CD8-positive, alpha-beta memory T cell (primary cell): ENCODE data around the gene NDRG3. TPM values are rescaled to one million over a fixed set of nuclear protein-coding genes. Genes with fewer than 3 reads are reported as not detected.
A peak's percentile ranks its signal among the peaks of the same experiment; 100 is the strongest.

ENCODE experiments used
- CTCF ChIA-PET: fragments of 350-600 bp; sonication (Branson Sonifier 250); formaldehyde crosslinking; loops from one replicate; lab custom pipeline; 2021; ENCODE audit warnings: antibody characterized with exemption; lab: Charles Lee
- POLR2A ChIA-PET: fragments of 350-600 bp; sonication (Branson Sonifier 250); formaldehyde crosslinking; loops from one replicate; lab custom pipeline; 2021; ENCODE audit warnings: antibody characterized with exemption; lab: Charles Lee
- DNase-seq, 5 donors: peaks; one replicate each; pipeline versions ENCODE4 v3.0.0 to v3.0.0-alpha.2; 2020 to 2022; ENCODE audit warnings: mixed read lengths in 1 of 5
- H3K27ac ChIP-seq: one replicate; pipeline ENCODE4 v1.7.0; 2013; ENCODE audit warnings: low read depth, mild to moderate bottlenecking, low read length, moderate library complexity
- H3K27me3 ChIP-seq: 2 replicates; pipeline ENCODE4 v1.7.0; 2013; ENCODE audit warnings: low read length, mild to moderate bottlenecking; ENCODE audit not compliant: insufficient read depth, poor library complexity, severe bottlenecking
- H3K36me3 ChIP-seq: 2 replicates; pipeline ENCODE4 v1.7.0; 2013; ENCODE audit warnings: mild to moderate bottlenecking, low read length, moderate library complexity; ENCODE audit not compliant: insufficient read depth
- H3K4me1 ChIP-seq: 2 replicates; pipeline ENCODE4 v1.7.0; 2013; ENCODE audit warnings: mild to moderate bottlenecking, low read length, moderate library complexity; ENCODE audit not compliant: insufficient read depth
- H3K4me3 ChIP-seq: 2 replicates; pipeline ENCODE4 v1.7.0; 2013; ENCODE audit warnings: mild to moderate bottlenecking, low read length
- H3K9me3 ChIP-seq: 2 replicates; pipeline ENCODE4 v1.7.0; 2013; ENCODE audit warnings: mild to moderate bottlenecking, low read length
- H3K27ac Mint-ChIP-seq, 8 donors: one replicate each; pipeline ENCODE4 v1.8.0; 2020 to 2021; ENCODE audit warnings: mixed read lengths in 8 of 8, mild to moderate bottlenecking in 6 of 8, inconsistent platforms in 3 of 8, moderate library complexity in 3 of 8
- H3K27me3 Mint-ChIP-seq, 2 donors: one replicate each; pipeline ENCODE4 v1.8.0; 2020 to 2021; ENCODE audit warnings: mixed read lengths in 2 of 2, mild to moderate bottlenecking in 1 of 2, moderate library complexity in 1 of 2
- H3K36me3 Mint-ChIP-seq, 3 donors: one replicate each; pipeline ENCODE4 v1.8.0; 2020 to 2021; ENCODE audit warnings: mixed read lengths in 3 of 3, inconsistent platforms in 1 of 3, mild to moderate bottlenecking in 1 of 3
- H3K4me1 Mint-ChIP-seq, 3 donors: one replicate each; pipeline ENCODE4 v1.8.0; 2020 to 2021; ENCODE audit warnings: mixed read lengths in 3 of 3, inconsistent platforms in 1 of 3, mild to moderate bottlenecking in 1 of 3
- H3K4me3 Mint-ChIP-seq, 7 donors: one replicate each; pipeline ENCODE4 v1.8.0; 2020 to 2021; ENCODE audit warnings: mixed read lengths in 7 of 7, mild to moderate bottlenecking in 6 of 7, moderate library complexity in 4 of 7, inconsistent platforms in 2 of 7
- H3K9me3 Mint-ChIP-seq, 5 donors: one replicate each; pipeline ENCODE4 v1.8.0; 2020 to 2022; ENCODE audit warnings: mixed read lengths in 5 of 5, mild to moderate bottlenecking in 3 of 5, moderate library complexity in 2 of 5, inconsistent platforms in 1 of 5
- polyA plus RNA-seq: library from polyadenylated mRNA; unstranded; fragments of 300-500 nt; fragmentation: Illumina TruSeq; gene quantifications from one replicate; pipeline ENCODE4 v1.2.3, GENCODE V29; 2021
- total RNA-seq, 2 experiments: library from RNA; stranded (reverse); gene quantifications; one replicate each; pipeline ENCODE4 v1.2.3, GENCODE V29; 2021

NDRG3 gene
- total and polyA plus RNA-seq, 3 experiments from 2014 or later, result 19.9 to 49.8 (median 20.3) TPM

DNA sequence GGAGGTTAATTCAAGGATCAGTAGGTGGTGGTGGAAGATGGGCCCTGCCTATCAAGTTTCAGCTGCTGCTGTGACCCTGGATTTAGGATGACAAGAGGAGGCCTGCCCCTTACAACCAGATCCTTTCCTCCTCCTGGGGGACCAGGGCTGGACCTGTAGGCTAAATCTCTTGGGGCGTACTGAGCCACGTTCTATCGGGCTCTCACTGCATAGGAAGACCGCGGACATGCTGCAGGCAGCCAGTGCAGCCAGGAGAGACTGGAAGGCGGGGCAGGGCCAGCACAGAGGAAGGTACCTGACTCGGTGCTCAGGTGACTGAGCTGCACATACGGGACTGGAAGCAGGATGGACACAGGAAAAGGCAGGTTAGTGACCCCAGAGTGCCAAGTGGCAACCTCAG lies 91.4 kb downstream of the NDRG3 start:
- no peak overlapping the region for H3K4me3 Mint-ChIP-seq
- CTCF ChIA-PET, result interaction anchor here (1.3 kb wide), 2 partner anchors 9 to 48 kb away, joined by 4 read pairs; partner anchors contain the start of genes RAB5IF and SLA2
- H3K27ac Mint-ChIP-seq, result no peak overlapping the region
- H3K27ac ChIP-seq, result no peak overlapping the region
- H3K9me3 ChIP-seq, result no peaks in the 10 kb centered on the region
- POLR2A ChIA-PET, result no interaction called here
- H3K4me1 Mint-ChIP-seq, result peaks cover 16 to 23% (median 19%) of the 10 kb centered on the region in 3 donors
- no peaks in the 10 kb centered on the region for H3K27me3 Mint-ChIP-seq
- no peak for DNase-seq
- no peak overlapping the region for H3K4me3 ChIP-seq
- peaks cover 16% of the 10 kb centered on the region for H3K4me1 ChIP-seq
- H3K36me3 Mint-ChIP-seq, result peaks cover 5 to 47% (median 11%) of the 10 kb centered on the region in 3 donors
- no peaks in the 10 kb centered on the region for H3K27me3 ChIP-seq
- no peaks in the 10 kb centered on the region for H3K9me3 Mint-ChIP-seq
- H3K36me3 ChIP-seq, result no peaks in the 10 kb centered on the region

DNA sequence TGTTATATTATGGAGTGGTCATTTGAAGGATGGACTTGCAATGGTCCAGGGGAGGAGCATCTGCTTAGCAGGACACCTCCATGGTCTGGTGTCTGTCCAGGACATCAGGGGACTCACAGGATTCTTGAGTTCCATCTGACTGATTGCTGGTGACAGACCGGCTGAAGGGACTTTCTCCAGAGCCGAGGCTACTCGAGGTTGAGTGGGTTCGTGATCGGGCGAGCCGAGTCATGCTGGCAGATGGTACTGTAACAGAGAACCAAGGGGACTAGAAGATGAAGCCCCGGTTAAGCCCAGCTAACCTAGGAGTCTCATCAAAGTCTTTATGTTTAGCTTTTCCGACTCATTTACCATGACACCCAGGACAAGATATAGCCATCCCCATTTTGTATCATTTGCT lies 92.4 kb downstream of the NDRG3 start:
- no peaks in the 10 kb centered on the region for H3K36me3 ChIP-seq
- Mint-ChIP-seq H3K9me3 (no peaks in the 10 kb centered on the region), H3K4me1 (peaks cover 11 to 15% (median 11%) of the 10 kb centered on the region in 3 donors), H3K4me3 (no peak overlapping the region), H3K27me3 (no peaks in the 10 kb centered on the region), H3K27ac (peak overlapping the region in 1 of 8 donors; percentile 64), H3K36me3 (peaks cover 5 to 47% (median 11%) of the 10 kb centered on the region in 3 donors)
- POLR2A ChIA-PET, result no interaction called here
- peaks cover 8% of the 10 kb centered on the region for H3K4me1 ChIP-seq
- H3K9me3 ChIP-seq, result no peaks in the 10 kb centered on the region
- H3K4me3 ChIP-seq, result no peak overlapping the region
- CTCF ChIA-PET, result interaction anchor here (0.9 kb wide), 1 partner anchor 49 kb away, joined by 3 read pairs; no protein-coding TSS in a partner anchor
- H3K27me3 ChIP-seq, result no peaks in the 10 kb centered on the region
- no peak overlapping the region for H3K27ac ChIP-seq
- no peak for DNase-seq

DNA sequence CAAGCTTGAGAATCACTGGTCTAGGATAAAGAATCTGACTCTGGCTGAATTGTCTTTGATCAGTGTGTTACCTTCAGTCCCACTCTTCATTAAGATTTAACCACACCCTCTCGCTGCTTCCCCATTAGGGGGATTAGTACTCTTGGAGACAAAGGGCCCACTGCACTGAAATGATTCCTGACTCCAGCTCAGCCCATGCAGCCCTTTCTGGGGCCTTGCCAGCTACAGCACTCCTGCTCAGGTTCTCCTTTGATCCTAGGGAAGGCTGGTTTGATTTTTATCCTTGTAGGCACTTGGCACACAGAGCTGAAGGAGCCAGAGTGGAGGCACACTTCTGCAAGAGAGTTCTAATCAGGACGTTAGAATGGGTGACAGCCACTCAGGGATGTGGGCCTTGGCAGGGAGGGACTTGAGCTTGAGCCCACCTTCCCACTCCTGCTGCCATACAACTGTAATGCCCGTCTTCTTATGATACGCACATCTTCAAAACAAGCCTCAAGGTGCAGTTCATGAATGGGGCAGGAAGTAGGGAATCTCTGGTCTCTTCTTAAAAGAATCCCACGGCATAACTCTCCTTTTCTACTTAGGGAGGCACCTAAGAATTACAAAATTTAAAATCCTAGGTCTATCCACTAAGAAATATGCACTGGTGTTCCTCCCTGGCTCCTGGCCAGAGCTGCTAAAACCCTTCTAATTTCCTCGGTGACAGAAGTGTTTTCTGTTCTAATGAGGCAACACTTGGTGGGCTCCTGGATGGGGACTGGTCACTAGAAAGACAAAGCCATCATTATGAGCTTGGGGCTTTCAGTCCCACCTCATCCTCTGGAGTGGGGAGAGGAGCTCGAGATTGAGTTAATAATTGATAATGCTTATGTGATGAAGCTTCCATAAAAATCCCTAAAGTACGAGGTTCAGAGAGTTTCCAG lies 98.4 kb downstream of the NDRG3 start:
- Histone ChIP-seq H3K4me3 (no peak overlapping the region), H3K9me3 (no peaks in the 10 kb centered on the region), H3K27ac (no peak overlapping the region), H3K4me1 (peaks cover 30% of the 10 kb centered on the region), H3K36me3 (no peaks in the 10 kb centered on the region), H3K27me3 (no peaks in the 10 kb centered on the region)
- Mint-ChIP-seq H3K4me1 (peaks cover 42 to 47% (median 47%) of the 10 kb centered on the region in 3 donors), H3K27ac (peak overlapping the region; percentile 44 to 99 (median 88)), H3K4me3 (peak overlapping the region; percentile 34 to 98 (median 66)), H3K27me3 (no peaks in the 10 kb centered on the region), H3K9me3 (no peaks in the 10 kb centered on the region), H3K36me3 (peaks cover 0 to 40% (median 4%) of the 10 kb centered on the region in 3 donors)
- ChIA-PET POLR2A (interaction anchor here (0.7 to 1.3 kb wide), 2 partner anchors 41 to 99 kb away, joined by 4 to 6 read pairs; partner anchors contain the start of gene RAB5IF), CTCF (interaction anchor here (1.1 to 2.6 kb wide), 2 partner anchors 18 to 33 kb away, joined by 5 to 16 read pairs; no protein-coding TSS in a partner anchor)
- no peak for DNase-seq

DNA sequence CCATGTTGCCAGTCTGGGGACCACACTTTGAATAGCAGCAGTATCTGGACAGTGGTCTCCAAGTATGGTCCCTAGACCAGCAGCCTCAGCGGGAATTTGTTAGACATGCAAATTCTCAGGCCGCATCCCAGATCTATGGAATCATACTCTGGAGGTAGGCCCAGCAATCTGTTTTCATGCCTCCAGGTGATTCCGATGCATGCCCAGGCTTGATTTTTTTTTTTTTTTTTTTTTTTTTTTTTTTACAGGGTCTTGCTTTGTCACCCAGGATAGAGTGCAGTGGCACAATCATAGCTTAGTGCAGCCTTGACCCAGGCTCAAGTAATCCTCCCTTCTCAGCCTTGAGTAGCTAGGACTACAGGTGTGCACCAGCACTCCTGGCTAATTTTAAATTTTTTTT lies 99.2 kb downstream of the NDRG3 start:
- H3K27ac ChIP-seq, result no peak overlapping the region
- no peak for DNase-seq
- Mint-ChIP-seq H3K36me3 (peaks cover 0 to 42% (median 4%) of the 10 kb centered on the region in 3 donors), H3K4me3 (peak overlapping the region; percentile 94 to 99 (median 97)), H3K9me3 (no peaks in the 10 kb centered on the region), H3K27ac (peak overlapping the region; percentile 95 to 99 (median 98)), H3K4me1 (peaks cover 46 to 55% (median 54%) of the 10 kb centered on the region in 3 donors), H3K27me3 (no peaks in the 10 kb centered on the region)
- POLR2A ChIA-PET, result interaction anchor here (0.7 to 2.8 kb wide), 6 partner anchors 16 to 98 kb away, joined by 4 to 14 read pairs (median 8); partner anchors contain the start of genes RAB5IF and TGIF2
- CTCF ChIA-PET, result interaction anchor here (1.0 to 3.5 kb wide), 9 partner anchors 8 to 107 kb away, joined by 3 to 30 read pairs (median 4); partner anchors contain the start of gene RAB5IF
- no peak overlapping the region for H3K4me3 ChIP-seq
- H3K9me3 ChIP-seq, result no peaks in the 10 kb centered on the region
- H3K27me3 ChIP-seq, result no peaks in the 10 kb centered on the region
- H3K4me1 ChIP-seq, result peaks cover 37% of the 10 kb centered on the region
- no peaks in the 10 kb centered on the region for H3K36me3 ChIP-seq

DNA sequence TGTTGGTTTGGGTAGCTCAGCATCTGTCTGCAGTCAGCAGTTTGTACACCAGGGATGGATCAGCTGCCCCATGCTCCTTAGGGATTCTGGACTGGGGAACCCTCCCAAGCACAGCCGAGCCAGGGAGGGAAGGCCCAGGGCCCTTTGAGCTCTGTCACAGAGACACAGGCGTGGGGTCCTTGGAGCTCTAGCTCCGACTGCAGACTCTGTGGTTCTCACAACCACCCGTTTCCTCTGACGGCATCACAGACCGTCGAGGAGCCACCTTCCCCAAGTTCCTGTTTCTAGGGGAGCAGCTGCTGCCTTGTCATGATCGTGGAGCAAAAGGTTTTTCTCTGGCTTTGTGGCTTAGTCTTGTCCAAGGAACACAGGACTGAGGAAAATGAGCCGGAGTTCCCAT lies 99.9 kb downstream of the NDRG3 start, which contains the start of gene SLA2:
Gene SLA2 (minus strand): TSS at position 199 of the 400 bp plus-strand sequence. CDS start 4,861 bp downstream, outside the sequence.
- peak within 1 kb of the TSS; percentile 91 for H3K4me3 ChIP-seq
- no peaks in the 10 kb centered on the region for H3K27me3 ChIP-seq
- Mint-ChIP-seq H3K9me3 (no peaks in the 10 kb centered on the region), H3K27ac (peak within 1 kb of the TSS; percentile 95 to 99 (median 98)), H3K4me1 (peaks cover 50 to 61% (median 61%) of the 10 kb centered on the region in 3 donors), H3K36me3 (peaks cover 0 to 45% (median 3%) of the 10 kb centered on the region in 3 donors), H3K4me3 (peak within 1 kb of the TSS; percentile 94 to 99 (median 97)), H3K27me3 (no peaks in the 10 kb centered on the region)
- peak within 1 kb of the TSS; percentile 71 for H3K27ac ChIP-seq
- no peaks in the 10 kb centered on the region for H3K9me3 ChIP-seq
- POLR2A ChIA-PET, result interaction anchor here (0.6 to 2.8 kb wide), 9 partner anchors 13 to 145 kb away, joined by 3 to 14 read pairs (median 5); partner anchors contain the start of genes NDRG3, RAB5IF and TGIF2
- CTCF ChIA-PET, result interaction anchor here (1.0 to 3.5 kb wide), 13 partner anchors 9 to 162 kb away, joined by 3 to 30 read pairs (median 4); partner anchors contain the start of gene RAB5IF
- peaks cover 44% of the 10 kb centered on the region for H3K4me1 ChIP-seq
- peaks cover 5% of the 10 kb centered on the region for H3K36me3 ChIP-seq
- DNase-seq, result peak; percentile 54 to 82 (median 75)

DNA sequence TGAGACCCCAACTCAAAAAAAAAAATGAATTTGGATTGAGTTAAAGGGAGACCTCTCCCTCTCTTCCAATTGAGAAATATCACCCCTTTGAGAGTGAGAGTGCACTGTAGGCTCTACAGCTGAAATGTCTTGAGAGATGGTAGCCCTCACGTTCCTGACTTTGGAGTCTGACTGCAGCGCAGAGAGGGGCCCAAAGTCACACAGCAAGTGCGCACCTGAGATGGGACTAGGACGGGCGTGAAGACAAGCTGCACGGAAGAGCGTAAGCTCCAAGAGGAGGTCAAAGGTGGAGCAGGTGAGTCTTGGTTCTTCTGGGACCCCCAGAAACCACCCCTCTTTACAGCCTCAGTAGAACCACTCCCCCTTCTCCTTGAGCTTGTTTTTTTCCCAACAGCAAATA lies 100.5 kb downstream of the NDRG3 start:
- H3K36me3 ChIP-seq, result peaks cover 7% of the 10 kb centered on the region
- Mint-ChIP-seq H3K36me3 (peaks cover 0 to 51% (median 3%) of the 10 kb centered on the region in 3 donors), H3K27me3 (no peaks in the 10 kb centered on the region), H3K27ac (peak overlapping the region; percentile 95 to 99 (median 98)), H3K9me3 (no peaks in the 10 kb centered on the region), H3K4me1 (peaks cover 50 to 63% (median 61%) of the 10 kb centered on the region in 3 donors), H3K4me3 (peak overlapping the region; percentile 94 to 99 (median 97))
- no peak for DNase-seq
- ChIA-PET POLR2A (interaction anchor here (0.9 to 2.8 kb wide), 8 partner anchors 12 to 101 kb away, joined by 3 to 14 read pairs (median 6); partner anchors contain the start of genes NDRG3, RAB5IF and TGIF2), CTCF (interaction anchor here (1.0 to 3.5 kb wide), 12 partner anchors 10 to 163 kb away, joined by 3 to 30 read pairs (median 4); partner anchors contain the start of gene RAB5IF)
- no peaks in the 10 kb centered on the region for H3K27me3 ChIP-seq
- H3K9me3 ChIP-seq, result no peaks in the 10 kb centered on the region
- H3K4me3 ChIP-seq, result peak overlapping the region; percentile 91
- H3K4me1 ChIP-seq, result peaks cover 45% of the 10 kb centered on the region
- H3K27ac ChIP-seq, result peak overlapping the region; percentile 71

DNA sequence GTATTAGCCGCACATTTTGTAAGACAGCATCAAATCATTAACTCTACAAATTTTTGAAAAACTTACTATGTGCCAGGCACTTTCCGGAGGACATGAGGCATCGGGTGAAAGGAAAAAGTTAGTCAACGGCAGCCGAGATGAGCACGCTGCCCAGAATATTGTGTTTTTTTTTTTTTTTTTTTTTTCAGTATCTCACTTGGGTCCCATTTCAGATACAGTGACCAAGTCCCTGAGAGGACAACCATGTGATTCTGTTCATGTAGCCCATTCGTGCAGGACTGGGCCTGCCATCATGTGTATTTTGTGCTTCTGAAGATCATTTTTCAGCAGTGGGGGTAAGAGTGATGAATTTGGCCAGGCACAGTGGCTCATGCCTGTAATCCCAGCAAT lies 101.2 kb downstream of the NDRG3 start:
- POLR2A ChIA-PET, result interaction anchor here (0.6 to 2.8 kb wide), 7 partner anchors 20 to 268 kb away, joined by 3 to 16 read pairs (median 4); partner anchors contain the start of genes NDRG3 and TGIF2
- H3K36me3 ChIP-seq, result peaks cover 10% of the 10 kb centered on the region

More for the DNA sequence above, 101.2 kb downstream of the NDRG3 start:
- Mint-ChIP-seq H3K4me3 (peak overlapping the region; percentile 94 to 99 (median 97)), H3K4me1 (peaks cover 50 to 63% (median 61%) of the 10 kb centered on the region in 3 donors), H3K27me3 (no peaks in the 10 kb centered on the region), H3K27ac (peak overlapping the region; percentile 91 to 99 (median 98)), H3K36me3 (peaks cover 0 to 57% (median 3%) of the 10 kb centered on the region in 3 donors), H3K9me3 (no peaks in the 10 kb centered on the region)
- CTCF ChIA-PET, result interaction anchor here (0.8 to 3.5 kb wide), 5 partner anchors 15 to 94 kb away, joined by 3 to 30 read pairs (median 5); no protein-coding TSS in a partner anchor
- no peaks in the 10 kb centered on the region for H3K9me3 ChIP-seq
- peak in 1 of 5 donors; percentile 56 for DNase-seq
- H3K27ac ChIP-seq, result peak overlapping the region; percentile 71
- no peaks in the 10 kb centered on the region for H3K27me3 ChIP-seq
- H3K4me1 ChIP-seq, result peaks cover 45% of the 10 kb centered on the region
- H3K4me3 ChIP-seq, result peak overlapping the region; percentile 91
